Amygdala (tissue), 56 donors: ENCODE measurements around the gene CUX1.
"Not testable (repeated sequence)": the region's sequence is repeated elsewhere in the genome, so short reads cannot be mapped to it uniquely, and the experiment has no call there.

Experiments
- DNase-seq, 56 donors: peaks; one replicate each; lab custom pipeline; 2025; lab: John Stamatoyannopoulos, UW

The CUX1 gene

GRCh38 chr7:102327183-102327582 lies 509.8 kb downstream of the CUX1 start:
- DNase-seq: not testable (repeated sequence)

- not testable (repeated sequence) for DNase-seq
Measured at GRCh38 chr7:102328863-102329262, 511.4 kb downstream of the CUX1 start.

GRCh38 chr7:102329366-102329765 lies 511.9 kb downstream of the CUX1 start:
- not testable (repeated sequence) for DNase-seq

GRCh38 chr7:102330666-102331460 lies 513.4 kb downstream of the CUX1 start:
- DNase-seq: not testable (repeated sequence)
